Skeletal muscle tissue (tissue), 4 donors: ENCODE data around the gene ITPK1. TPM values are rescaled to one million over a fixed set of nuclear protein-coding genes. Genes with fewer than 3 reads are reported as not detected.
A peak's percentile ranks its signal among the peaks of the same experiment; 100 is the strongest.

Source experiments
- H3K27ac ChIP-seq: one replicate; pipeline ENCODE4 v1.7.0; 2013; ENCODE audit warnings: mild to moderate bottlenecking, low read depth, low read length, inconsistent platforms
- H3K27me3 ChIP-seq, 3 donors: one replicate each; pipeline ENCODE4 v1.7.0; 2013; ENCODE audit warnings: low read length in 3 of 3; ENCODE audit not compliant: control insufficient read depth in 3 of 3, insufficient read depth in 3 of 3
- H3K36me3 ChIP-seq, 3 donors: one replicate each; pipeline ENCODE4 v1.7.0; 2013; ENCODE audit warnings: low read length in 3 of 3; ENCODE audit not compliant: control insufficient read depth in 3 of 3, insufficient read depth in 3 of 3
- H3K4me1 ChIP-seq, 3 donors: one replicate each; pipeline ENCODE4 v1.7.0; 2013; ENCODE audit warnings: low read length in 3 of 3, mild to moderate bottlenecking in 3 of 3; ENCODE audit not compliant: control insufficient read depth in 3 of 3, insufficient read depth in 3 of 3
- H3K4me3 ChIP-seq, 3 donors: one replicate each; pipeline ENCODE4 v1.7.0; 2013; ENCODE audit warnings: low read length in 3 of 3
- H3K9ac ChIP-seq, 3 donors: one replicate each; pipeline ENCODE4 v1.7.0; 2013; ENCODE audit warnings: low read length in 3 of 3, mild to moderate bottlenecking in 3 of 3, moderate library complexity in 2 of 3, low read depth in 1 of 3
- H3K9me3 ChIP-seq, 3 donors: one replicate each; pipeline ENCODE4 v1.7.0; 2013; ENCODE audit warnings: low read length in 3 of 3; ENCODE audit not compliant: control insufficient read depth in 3 of 3
- total RNA-seq: library from RNA; depleted of rRNA; stranded (reverse); fragments of >200 nt; gene quantifications from one replicate; pipeline ENCODE4 v1.2.3, GENCODE V29; 2014
- donor health status: Osteomylitis.

The ITPK1 gene
- total RNA-seq, 1 donor from 2014 or later, result 4.7 TPM

- Histone ChIP-seq H3K4me3 (no peak overlapping the region), H3K27me3 (no peaks in the 10 kb centered on the region), H3K36me3 (peaks cover 0 to 2% (median 0%) of the 10 kb centered on the region in 3 donors), H3K27ac (no peak overlapping the region), H3K9ac (no peak overlapping the region), H3K9me3 (no peaks in the 10 kb centered on the region), H3K4me1 (peaks cover 8 to 21% (median 16%) of the 10 kb centered on the region in 3 donors)
These were observed 87.7 kb downstream of the ITPK1 start for GRCh38 chr14:93027810-93028723.

DNA sequence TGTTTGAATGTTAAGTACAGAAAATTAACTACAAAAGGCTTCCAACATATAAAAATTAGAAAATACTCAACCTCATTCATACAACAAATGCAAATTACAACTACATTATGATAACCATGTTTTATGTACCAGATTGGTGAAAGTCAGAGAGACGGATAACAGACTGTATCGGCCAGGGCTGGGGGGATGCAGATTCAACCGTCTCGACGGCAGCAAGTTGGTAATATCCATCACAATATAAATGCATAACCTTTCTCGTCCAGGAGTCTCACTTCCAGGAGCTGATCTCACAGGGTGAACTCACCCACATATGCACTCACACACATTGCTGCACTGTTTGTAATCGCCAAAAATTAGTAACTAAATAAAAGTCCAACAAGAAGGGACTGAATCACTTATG is 89.4 kb downstream of the ITPK1 start:
- Histone ChIP-seq H3K27me3 (no peaks in the 10 kb centered on the region), H3K4me3 (no peak overlapping the region), H3K4me1 (peaks cover 0 to 5% (median 3%) of the 10 kb centered on the region in 3 donors), H3K27ac (no peak overlapping the region), H3K9ac (no peak overlapping the region), H3K36me3 (peaks cover 0 to 2% (median 0%) of the 10 kb centered on the region in 3 donors), H3K9me3 (no peaks in the 10 kb centered on the region)

DNA sequence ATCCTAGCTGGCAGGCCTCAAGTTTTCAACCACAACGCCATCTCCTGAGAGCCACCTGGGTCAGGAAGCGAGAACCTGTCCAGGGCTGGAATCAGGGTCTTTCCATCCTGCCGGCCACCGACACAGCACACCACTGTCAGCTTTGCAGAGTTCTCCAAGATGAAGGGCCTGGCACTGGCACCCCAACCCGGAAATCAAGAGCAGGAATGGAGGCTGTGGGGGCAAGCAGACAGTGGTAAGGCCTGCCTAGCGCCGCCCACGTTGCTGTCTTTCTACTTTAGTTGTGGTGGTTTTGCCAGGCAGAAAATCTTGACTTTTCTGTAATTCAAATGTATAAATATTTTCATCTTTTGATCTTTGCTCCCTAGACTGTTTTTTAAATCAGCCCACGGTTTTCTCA is 90.7 kb downstream of the ITPK1 start:
- Histone ChIP-seq H3K9ac (no peak overlapping the region), H3K27ac (no peak overlapping the region), H3K9me3 (no peaks in the 10 kb centered on the region), H3K4me3 (no peak overlapping the region), H3K36me3 (peaks cover 0 to 2% (median 0%) of the 10 kb centered on the region in 3 donors), H3K27me3 (no peaks in the 10 kb centered on the region), H3K4me1 (no peaks in the 10 kb centered on the region)

DNA sequence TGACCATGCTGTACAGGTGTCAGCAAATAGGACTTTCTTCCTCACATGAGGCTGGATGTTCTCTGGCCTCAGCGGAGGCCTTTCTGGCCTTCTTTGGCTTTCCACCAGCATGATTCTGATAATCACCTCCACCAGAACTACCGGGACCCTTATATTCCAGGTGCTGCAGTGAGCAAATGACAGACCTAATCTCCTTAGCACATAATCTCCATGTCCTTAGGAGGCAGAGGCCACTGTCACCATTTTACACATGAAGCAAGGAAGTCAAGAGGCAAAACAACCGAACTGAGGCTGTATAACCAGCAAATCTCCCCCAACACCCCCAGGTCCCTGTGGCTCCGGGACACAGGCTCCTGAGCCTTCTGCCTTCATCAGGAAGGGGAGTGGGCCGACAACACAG is 91.2 kb downstream of the ITPK1 start:
- Histone ChIP-seq H3K9ac (no peak overlapping the region), H3K9me3 (no peaks in the 10 kb centered on the region), H3K27ac (no peak overlapping the region), H3K27me3 (no peaks in the 10 kb centered on the region), H3K4me1 (no peaks in the 10 kb centered on the region), H3K36me3 (peaks cover 0 to 2% (median 0%) of the 10 kb centered on the region in 3 donors), H3K4me3 (no peak overlapping the region)

DNA sequence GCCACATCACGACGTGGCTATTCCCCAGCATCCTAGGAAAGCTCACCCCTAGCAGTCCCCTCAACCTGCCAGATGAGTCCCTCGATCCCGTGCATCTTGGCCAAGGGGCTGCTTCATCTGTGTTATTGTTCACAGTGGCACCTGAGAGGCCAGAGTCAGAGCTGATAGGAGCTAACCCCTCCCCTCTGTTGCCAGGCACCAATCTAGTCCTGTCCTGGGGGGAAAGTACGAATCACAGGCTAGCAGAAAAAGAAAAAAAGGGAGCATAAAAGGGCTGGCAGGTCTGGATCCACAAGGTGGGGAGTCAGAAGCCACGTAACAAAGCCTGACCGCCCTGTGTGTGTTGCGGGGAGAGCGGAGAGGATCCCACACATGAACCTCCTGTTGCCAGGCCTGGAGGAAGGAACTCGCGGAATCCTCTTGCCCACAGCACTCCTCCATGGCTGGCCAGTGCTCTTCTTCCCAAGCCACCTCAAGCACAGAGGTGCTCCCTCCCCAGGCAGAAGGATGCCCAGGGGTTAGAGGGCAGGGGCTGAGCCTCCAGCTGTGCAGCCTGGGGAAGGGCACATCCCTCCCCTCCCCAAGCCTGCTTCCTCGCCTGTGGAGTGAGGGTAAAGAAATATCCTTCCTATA is 91.8 kb downstream of the ITPK1 start:
- Histone ChIP-seq H3K9ac (no peak overlapping the region), H3K27me3 (no peaks in the 10 kb centered on the region), H3K27ac (no peak overlapping the region), H3K9me3 (no peaks in the 10 kb centered on the region), H3K36me3 (peaks cover 0 to 2% (median 0%) of the 10 kb centered on the region in 3 donors), H3K4me1 (peaks cover 0 to under 1% (median 0%) of the 10 kb centered on the region in 3 donors), H3K4me3 (no peak overlapping the region)

GRCh38 chr14:93023039-93023438 is 92.7 kb downstream of the ITPK1 start:
- no peak overlapping the region for H3K4me3 ChIP-seq
- H3K9ac ChIP-seq, result no peak overlapping the region
- H3K4me1 ChIP-seq, result peaks cover 2 to 8% (median 4%) of the 10 kb centered on the region in 3 donors
- H3K27ac ChIP-seq, result no peak overlapping the region
- no peaks in the 10 kb centered on the region for H3K27me3 ChIP-seq
- peaks cover 0 to 2% (median 0%) of the 10 kb centered on the region in 3 donors for H3K36me3 ChIP-seq
- H3K9me3 ChIP-seq, result no peaks in the 10 kb centered on the region

DNA sequence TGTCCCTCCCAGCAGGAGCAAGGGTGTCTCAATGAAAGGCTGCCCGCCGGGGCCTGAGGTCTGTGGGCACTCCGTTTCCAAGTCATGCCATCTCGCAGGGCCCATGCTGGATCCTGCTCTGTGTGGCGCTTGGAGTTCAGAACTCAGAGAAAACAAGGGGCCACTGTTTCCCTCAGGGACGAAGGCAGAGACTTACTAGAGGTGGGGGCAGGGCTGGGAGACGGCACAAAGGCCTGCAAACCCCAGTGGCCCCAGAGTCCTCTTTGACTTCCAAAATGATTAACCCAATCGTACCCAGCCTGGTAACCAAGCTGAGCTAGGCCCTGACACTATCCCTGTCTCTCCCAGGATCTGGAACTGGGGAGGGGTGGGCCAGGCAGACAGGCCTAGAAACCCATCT is 95.8 kb downstream of the ITPK1 start:
- Histone ChIP-seq H3K9ac (no peak overlapping the region), H3K27me3 (no peaks in the 10 kb centered on the region), H3K9me3 (no peaks in the 10 kb centered on the region), H3K4me1 (peaks cover 23 to 37% (median 34%) of the 10 kb centered on the region in 3 donors), H3K4me3 (no peak overlapping the region), H3K27ac (no peak overlapping the region), H3K36me3 (no peaks in the 10 kb centered on the region)

GRCh38 chr14:93019367-93019843 is 96.3 kb downstream of the ITPK1 start:
- no peaks in the 10 kb centered on the region for H3K36me3 ChIP-seq
- H3K27me3 ChIP-seq, result no peaks in the 10 kb centered on the region
- H3K27ac ChIP-seq, result no peak overlapping the region
- peaks cover 23 to 43% (median 36%) of the 10 kb centered on the region in 3 donors for H3K4me1 ChIP-seq
- no peaks in the 10 kb centered on the region for H3K9me3 ChIP-seq
- no peak overlapping the region for H3K4me3 ChIP-seq
- no peak overlapping the region for H3K9ac ChIP-seq

DNA sequence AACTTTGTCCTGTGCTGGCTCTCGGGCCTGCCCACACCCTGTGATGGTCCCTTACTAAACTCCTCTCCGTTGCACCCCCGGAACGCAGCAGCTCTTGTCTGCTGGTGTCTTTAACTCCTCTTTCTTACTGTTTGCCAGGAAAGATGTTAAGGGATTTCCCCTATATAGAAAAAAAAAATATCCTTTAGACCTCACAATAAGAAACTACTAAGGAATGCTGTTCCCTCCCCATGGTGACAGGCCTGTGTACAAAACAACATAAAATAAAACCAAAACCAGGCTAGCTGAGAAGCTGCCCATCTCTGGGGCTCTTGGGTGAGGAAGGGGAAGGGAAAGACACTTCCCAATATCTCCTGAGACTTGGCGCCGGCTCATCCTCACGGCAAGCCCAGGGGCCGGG is 97.4 kb downstream of the ITPK1 start:
- Histone ChIP-seq H3K27me3 (no peaks in the 10 kb centered on the region), H3K9ac (peak overlapping the region in 1 of 3 donors; percentile 45), H3K36me3 (no peaks in the 10 kb centered on the region), H3K27ac (peak overlapping the region; percentile 70), H3K9me3 (no peaks in the 10 kb centered on the region), H3K4me1 (peaks cover 30 to 52% (median 46%) of the 10 kb centered on the region in 3 donors), H3K4me3 (no peak overlapping the region)

GRCh38 chr14:93017898-93018297 is 97.8 kb downstream of the ITPK1 start:
- H3K27me3 ChIP-seq, result no peaks in the 10 kb centered on the region
- H3K9ac ChIP-seq, result peak overlapping the region in 1 of 3 donors; percentile 45
- H3K4me1 ChIP-seq, result peaks cover 34 to 57% (median 51%) of the 10 kb centered on the region in 3 donors
- no peak overlapping the region for H3K4me3 ChIP-seq
- H3K9me3 ChIP-seq, result no peaks in the 10 kb centered on the region
- H3K36me3 ChIP-seq, result no peaks in the 10 kb centered on the region
- peak overlapping the region; percentile 70 for H3K27ac ChIP-seq
